HCT116 (cell line): ENCODE measurements around the gene PDLIM3. TPM values are rescaled to one million over a fixed set of nuclear protein-coding genes. Genes with fewer than 3 reads are reported as not detected.
"Not testable (repeated sequence)": the region's sequence is repeated elsewhere in the genome, so short reads cannot be mapped to it uniquely, and the experiment has no call there.

Source experiments
- ATAC-seq: fragments of 200-7000 bp; cut with Tn5 transposase; 2 replicates; pipeline ENCODE4 v1.9.1; 2020; ENCODE audit warnings: mild to moderate bottlenecking, moderate library complexity
- BruUV-seq: library from RNA; stranded (reverse); fragments of 400-500 nt; replicated peaks from 2 replicates; lab custom pipeline; 2021; lab: Mats Ljungman, UMichigan
- CTCF ChIA-PET: fragments of 300-600 bp; sonication (Branson Sonifier 250); formaldehyde crosslinking; loops from one replicate; lab custom pipeline; 2021; ENCODE audit warnings: antibody characterized with exemption; lab: Charles Lee
- POLR2A ChIA-PET: fragments of 300-600, 350-600 bp; sonication (Branson Sonifier 250); formaldehyde crosslinking; loops from one replicate; lab custom pipeline; 2021; ENCODE audit warnings: antibody characterized with exemption; lab: Charles Lee
- RAD21 ChIA-PET, 2 experiments: fragments of 300-600 bp; sonication (Branson Sonifier 250); formaldehyde crosslinking; loops; one replicate each; lab custom pipeline; 2023; ENCODE audit warnings: low total read pairs in 2 of 2; ENCODE audit not compliant: uncharacterized antibody in 2 of 2, unreplicated experiment in 2 of 2, low non-redundant PET in 1 of 2; lab: Charles Lee
- DNase-seq: peaks from one replicate; pipeline ENCODE4 v3.0.0-alpha.2; 2010; ENCODE audit warnings: low read depth, low spot score
- H2AFZ ChIP-seq: fragments of 200-600 bp; shearing (Covaris generic), sonication (generic); 2 replicates; pipeline ENCODE4 v1.6.1; 2017; ENCODE audit warnings: low read depth, mixed run types, mixed read lengths, antibody characterized with exemption, low read length; ENCODE audit not compliant: poor library complexity, severe bottlenecking
- H3K27ac ChIP-seq: 2 replicates; pipeline ENCODE4 v1.5.1; 2012; ENCODE audit warnings: low read depth, low read length
- H3K27me3 ChIP-seq: fragments of 200-600 bp; sonication (generic); 2 replicates; pipeline ENCODE4 v1.6.1; 2016; ENCODE audit warnings: mixed run types, low read length, mixed read lengths; ENCODE audit not compliant: insufficient read depth
- H3K36me3 ChIP-seq, 2 experiments: fragments of 200-500 bp in 1 of 2; fragments of 200-600 bp in 1 of 2; sonication (Bioruptor generic) in 1 of 2; sonication (generic) in 1 of 2; 2 replicates each; pipeline versions ENCODE4 v1.5.1 to v1.6.1; 2014 to 2016; ENCODE audit warnings: low read length in 2 of 2, inconsistent platforms in 1 of 2, mixed read lengths in 1 of 2, mixed run types in 1 of 2; ENCODE audit not compliant: insufficient read depth in 2 of 2, control insufficient read depth in 1 of 2
- H3K4me1 ChIP-seq, 2 experiments: fragments of 200-600 bp in 1 of 2; sonication (generic) in 1 of 2; 2 replicates each; pipeline versions ENCODE4 v1.5.1 to v1.6.1; 2012 to 2017; ENCODE audit warnings: low read length in 2 of 2, inconsistent platforms in 1 of 2, mild to moderate bottlenecking in 1 of 2, mixed read lengths in 1 of 2, mixed run types in 1 of 2, moderate library complexity in 1 of 2; ENCODE audit not compliant: insufficient read depth in 2 of 2, control insufficient read depth in 1 of 2
- H3K4me2 ChIP-seq: fragments of 200-600 bp; sonication (generic); 2 replicates; pipeline ENCODE4 v1.6.1; 2017; ENCODE audit warnings: mixed run types, low read length, mixed read lengths
- H3K4me3 ChIP-seq, 2 experiments: fragments of 200-600 bp in 1 of 2; sonication (generic) in 1 of 2; replicated peaks in 1 of 2; 2 replicates each; pipeline ENCODE4 v1.5.1; 2011 to 2016; ENCODE audit warnings: low read length in 2 of 2, control low read depth in 1 of 2, low read depth in 1 of 2, mild to moderate bottlenecking in 1 of 2, mixed read lengths in 1 of 2, mixed run types in 1 of 2
- H3K79me2 ChIP-seq: fragments of 200-600 bp; sonication (generic); 2 replicates; pipeline ENCODE4 v1.6.1; 2017; ENCODE audit warnings: mild to moderate bottlenecking, mixed run types, low read length, moderate library complexity, mixed read lengths; ENCODE audit not compliant: insufficient read depth
- H3K9ac ChIP-seq: fragments of 200-600 bp; sonication (generic); 2 replicates; pipeline ENCODE4 v1.6.1; 2016; ENCODE audit warnings: low read length, mixed read lengths
- H3K9me2 ChIP-seq: fragments of 200-600 bp; sonication (generic), shearing (Covaris generic); 2 replicates; pipeline ENCODE4 v1.6.1; 2017; ENCODE audit warnings: mixed run types, mild to moderate bottlenecking, moderate library complexity; ENCODE audit not compliant: insufficient read depth
- H3K9me3 ChIP-seq, 2 experiments: fragments of 200-500 bp in 1 of 2; fragments of 200-600 bp in 1 of 2; sonication (Bioruptor generic) in 1 of 2; sonication (generic) in 1 of 2; 2 replicates each; pipeline ENCODE4 v1.6.1; 2014 to 2017; ENCODE audit warnings: low read length in 2 of 2, mixed read lengths in 2 of 2, inconsistent platforms in 1 of 2, low read depth in 1 of 2, mild to moderate bottlenecking in 1 of 2, mixed run types in 1 of 2, moderate library complexity in 1 of 2; ENCODE audit not compliant: control insufficient read depth in 1 of 2, insufficient read depth in 1 of 2
- H4K20me1 ChIP-seq: fragments of 200-600 bp; sonication (generic), shearing (Covaris generic); 2 replicates; pipeline ENCODE4 v1.6.1; 2017; ENCODE audit warnings: mixed run types, mild to moderate bottlenecking, moderate library complexity; ENCODE audit not compliant: insufficient read depth
- CBX3 ChIP-seq: IDR thresholded peaks from 2 replicates; pipeline ENCODE4 v1.6.1; 2012; ENCODE audit warnings: low read depth
- EGR1 ChIP-seq: IDR thresholded peaks from 2 replicates; pipeline ENCODE4 v1.6.1; 2012; ENCODE audit warnings: low read depth
- JUND ChIP-seq: IDR thresholded peaks from 2 replicates; pipeline ENCODE4 v1.6.1; 2012
- MAX ChIP-seq: IDR thresholded peaks from 2 replicates; pipeline ENCODE4 v1.6.1; 2012
- POLR2AphosphoS5 ChIP-seq: IDR thresholded peaks from 2 replicates; pipeline ENCODE4 v1.6.1; 2011; ENCODE audit warnings: mild to moderate bottlenecking, low read depth, low read length, moderate library complexity
- REST ChIP-seq: IDR thresholded peaks from 2 replicates; pipeline ENCODE4 v1.6.1; 2012; ENCODE audit warnings: low read depth
- SRF ChIP-seq: IDR thresholded peaks from 2 replicates; pipeline ENCODE4 v1.6.1; 2012; ENCODE audit warnings: low read depth
- YY1 ChIP-seq: IDR thresholded peaks from 2 replicates; pipeline ENCODE4 v1.6.1; 2011; ENCODE audit warnings: low read length, low read depth, moderate library complexity, mild to moderate bottlenecking; ENCODE audit not compliant: insufficient replicate concordance; ENCODE audit errors: extremely low read depth
- ZFX ChIP-seq: fragments of 450-650 bp; IDR thresholded peaks from 2 replicates; pipeline ENCODE4 v1.6.1; 2017
- ZNF274 ChIP-seq: fragments of 200-500 bp; sonication (Bioruptor generic); IDR thresholded peaks from 2 replicates; pipeline ENCODE4 v1.6.1; 2014; ENCODE audit warnings: mild to moderate bottlenecking, low read depth, low read length, inconsistent platforms
- intact Hi-C: fragments of 100-400 bp; cut with micrococcal nuclease; formaldehyde crosslinking; loops from 2 replicates; pipeline ENCODE4 v1.10.0; 2022
- total RNA-seq: library from RNA; stranded (reverse); gene quantifications from one replicate; pipeline ENCODE4 v1.2.1, GENCODE V29; 2021; ENCODE audit not compliant: unreplicated experiment

Gene PDLIM3
- total RNA-seq, 1 experiment from 2014 or later = 11.5 TPM

- Histone ChIP-seq H4K20me1 (no peaks in the 10 kb centered on the region), H3K27ac (no peak overlapping the region), H3K79me2 (no peaks in the 10 kb centered on the region), H3K4me1 (peaks cover 2 to 13% of the 10 kb centered on the region in 2 experiments; a peak in 2 of 4 replicates), H3K9me2 (no peaks in the 10 kb centered on the region), H3K4me3 (no peak overlapping the region), H3K4me2 (no peak overlapping the region)
- ChIA-PET POLR2A (no interaction called here), RAD21 (no interaction called here)
- BruUV-seq = no TSS peak
- DNase-seq = no peak
- TF ChIP-seq MAX (no peak), JUND (no peak), EGR1 (no peak), REST (no peak), CBX3 (no peak), SRF (no peak), YY1 (no peak), POLR2AphosphoS5 (no peak), ZFX (no peak), ZNF274 (no peak)
- TF ChIP-seq, all 23 proteins: peak for 0
- CTCF ChIA-PET = no interaction called here
- no peaks in the 10 kb centered on the region for H3K9me3 ChIP-seq
- H2AFZ ChIP-seq = no peak overlapping the region
- ATAC-seq = no peak
- H3K9ac ChIP-seq = no peak overlapping the region
- intact Hi-C loops = no loop called here
- no peaks in the 10 kb centered on the region for H3K27me3 ChIP-seq
- H3K36me3 ChIP-seq = no peaks in the 10 kb centered on the region
Measured at GRCh38 chr4:185532293-185532692, 3.0 kb downstream of the PDLIM3 start.

- CTCF ChIA-PET, BruUV-seq, H3K9me2 ChIP-seq, RAD21 ChIA-PET, H3K4me3 ChIP-seq, H3K79me2 ChIP-seq, H3K4me2 ChIP-seq, H2AFZ ChIP-seq, H3K27ac ChIP-seq, H3K36me3 ChIP-seq, H3K9me3 ChIP-seq, ATAC-seq, H3K27me3 ChIP-seq, H4K20me1 ChIP-seq, DNase-seq, intact Hi-C loops, H3K9ac ChIP-seq, POLR2A ChIA-PET: not testable (repeated sequence)
- H3K4me1 ChIP-seq = peaks cover 2 to 13% of the 10 kb centered on the region in 2 experiments; a peak in 2 of 4 replicates
Measured at GRCh38 chr4:185531654-185532053, 3.7 kb downstream of the PDLIM3 start.
